Hair follicular keratinocyte (primary cell): ENCODE results near the gene FCHO2. TPM values are rescaled to one million over a fixed set of nuclear protein-coding genes. Genes with fewer than 3 reads are reported as not detected.

Experiments used
- total RNA-seq: library from RNA; depleted of rRNA; stranded (reverse); fragments of >200 nt; gene quantifications from 2 replicates; pipeline ENCODE4 v1.2.3, GENCODE V29; 2015

FCHO2 gene, protein sequence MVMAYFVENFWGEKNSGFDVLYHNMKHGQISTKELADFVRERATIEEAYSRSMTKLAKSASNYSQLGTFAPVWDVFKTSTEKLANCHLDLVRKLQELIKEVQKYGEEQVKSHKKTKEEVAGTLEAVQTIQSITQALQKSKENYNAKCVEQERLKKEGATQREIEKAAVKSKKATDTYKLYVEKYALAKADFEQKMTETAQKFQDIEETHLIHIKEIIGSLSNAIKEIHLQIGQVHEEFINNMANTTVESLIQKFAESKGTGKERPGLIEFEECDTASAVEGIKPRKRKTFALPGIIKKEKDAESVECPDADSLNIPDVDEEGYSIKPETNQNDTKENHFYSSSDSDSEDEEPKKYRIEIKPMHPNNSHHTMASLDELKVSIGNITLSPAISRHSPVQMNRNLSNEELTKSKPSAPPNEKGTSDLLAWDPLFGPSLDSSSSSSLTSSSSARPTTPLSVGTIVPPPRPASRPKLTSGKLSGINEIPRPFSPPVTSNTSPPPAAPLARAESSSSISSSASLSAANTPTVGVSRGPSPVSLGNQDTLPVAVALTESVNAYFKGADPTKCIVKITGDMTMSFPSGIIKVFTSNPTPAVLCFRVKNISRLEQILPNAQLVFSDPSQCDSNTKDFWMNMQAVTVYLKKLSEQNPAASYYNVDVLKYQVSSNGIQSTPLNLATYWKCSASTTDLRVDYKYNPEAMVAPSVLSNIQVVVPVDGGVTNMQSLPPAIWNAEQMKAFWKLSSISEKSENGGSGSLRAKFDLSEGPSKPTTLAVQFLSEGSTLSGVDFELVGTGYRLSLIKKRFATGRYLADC
- total RNA-seq = 4.7 and 8.7 TPM in 2 replicates

DNA sequence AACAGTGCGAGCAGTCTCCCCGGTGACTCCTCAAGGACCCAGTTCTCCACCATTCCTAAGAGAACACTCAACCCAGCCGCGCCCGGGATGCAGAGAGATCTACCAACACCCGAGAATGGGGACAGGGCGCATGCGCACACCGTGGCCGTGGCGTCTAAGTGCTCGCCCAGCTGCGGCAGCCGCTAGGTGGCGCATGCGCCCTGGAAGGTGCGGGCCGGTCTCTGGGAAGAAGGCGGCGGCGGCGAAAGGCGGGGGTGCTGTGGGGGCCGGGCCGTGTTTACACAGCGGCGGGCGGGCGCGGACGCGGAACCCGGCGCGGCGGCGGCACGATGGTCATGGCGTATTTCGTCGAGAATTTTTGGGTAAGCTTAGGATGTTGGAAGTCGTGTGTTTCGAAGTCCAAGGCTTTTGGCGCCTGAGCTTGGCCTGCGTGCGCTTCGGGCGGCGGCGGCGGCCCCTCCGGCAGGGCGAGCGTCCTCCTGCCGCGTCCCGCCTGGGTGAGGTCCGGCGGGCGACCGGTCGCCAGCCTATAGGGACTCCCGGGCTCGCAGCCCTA, at the start of gene FCHO2:
FCHO2 (plus strand) TSS at position 274 of the 556 bp plus-strand sequence; CDS start at position 330, 56 bp downstream.

DNA sequence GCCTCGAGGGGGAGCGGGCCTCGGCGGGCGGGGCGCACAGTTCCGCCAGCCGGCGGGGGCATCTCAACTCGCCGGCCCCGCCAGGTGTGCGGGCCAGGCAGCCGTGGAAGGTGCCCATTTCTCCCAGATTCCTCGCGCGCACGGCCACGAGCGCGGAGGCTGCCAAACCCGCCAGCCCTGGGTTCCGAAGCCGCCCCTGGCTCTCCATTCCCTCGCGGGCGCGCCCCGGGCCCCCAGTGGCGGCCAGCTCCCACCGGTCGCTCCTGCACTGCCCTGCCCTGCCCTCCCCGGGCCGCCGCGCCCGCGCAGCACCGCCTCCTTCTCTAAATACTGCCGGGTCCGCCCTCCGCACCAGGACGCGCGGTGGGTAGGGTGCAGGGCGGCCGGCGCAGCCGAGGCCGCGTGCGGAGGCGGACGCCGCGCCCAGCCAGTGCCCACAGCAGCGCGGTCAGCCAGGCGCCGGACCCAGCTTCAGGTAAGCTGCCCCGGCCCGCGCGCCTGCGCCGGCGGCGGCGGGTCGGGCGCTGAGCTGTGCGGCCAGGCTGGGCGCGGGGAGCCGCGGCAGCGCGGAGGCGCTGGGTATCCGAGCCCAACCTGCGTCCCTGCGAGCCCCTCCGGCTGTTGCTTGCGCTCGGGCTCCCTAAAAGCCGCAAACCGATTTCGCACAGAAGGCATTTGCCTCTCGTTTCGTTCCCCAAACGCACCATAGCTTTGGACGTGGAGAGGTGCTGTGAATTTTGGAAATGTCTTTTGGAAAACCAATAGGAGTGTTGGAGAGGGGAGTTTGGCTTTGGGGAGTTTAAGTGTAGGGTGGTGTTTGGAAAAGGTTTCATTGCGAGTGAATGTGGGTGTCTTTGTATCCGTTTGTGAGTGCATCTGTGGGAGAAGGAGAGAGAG, 164.6 kb downstream of the FCHO2 start, which contains the start of gene TMEM171:
TMEM171 (plus strand) TSS at position 354 of the 897 bp plus-strand sequence. CDS start 2,799 bp downstream, outside the sequence.

Other genes starting within 250 kb of the FCHO2 start
- gene TNPO1, start 139.4 kb upstream of the FCHO2 start, total RNA-seq = 78.8 and 87.2 TPM in 2 replicates
- 1.6 and 4.2 TPM in 2 replicates for gene TMEM171, start 164.5 kb downstream of the FCHO2 start, total RNA-seq
- gene TMEM174, start 217.2 kb downstream of the FCHO2 start, total RNA-seq = not detected in 2 replicates